ENCODE data around the gene HAUS5.

GRCh38 chr19:35628565-35629331 lies 16.2 kb downstream of the HAUS5 start, which contains the start of gene RBM42:
- TF ChIP-seq CTCF (IDR thresholded peaks at IDR 0.05; ENCODE audit: low read depth, low read length): no peak
- no peak for TF ChIP-seq MYC (IDR thresholded peaks at IDR 0.05; ENCODE audit: low read depth, low read length)
- peak; percentile 8; the same call in 1 of the 2 replicates for TF ChIP-seq MAX (IDR thresholded peaks at IDR 0.05; ENCODE audit: low read depth, low read length)

Measured in NB4 (cell line).